ENCODE measurements around the gene MORC1.

GRCh38 chr3:109035082-109035481, 82.9 kb downstream of the MORC1 start:
- no peak for TF ChIP-seq CTCF (IDR thresholded peaks at IDR 0.05; ENCODE audit: borderline replicate concordance, extremely low read depth, low read length, poor library complexity, severe bottlenecking)
- no peak for TF ChIP-seq EZH2 (IDR thresholded peaks at IDR 0.05; ENCODE audit: borderline replicate concordance, low read depth, low read length, severe bottlenecking)

All from DND-41 (cell line).